Renal cortical epithelial cell (primary cell): ENCODE results near the gene TMEM59. TPM values are rescaled to one million over a fixed set of nuclear protein-coding genes. Genes with fewer than 3 reads are reported as not detected.
A peak's percentile ranks its signal among the peaks of the same experiment; 100 is the strongest.
"Not testable (repeated sequence)": the region's sequence is repeated elsewhere in the genome, so short reads cannot be mapped to it uniquely, and the experiment has no call there.

Experiments
- DNase-seq: peaks from one replicate; pipeline ENCODE4 v3.0.0-alpha.2; 2011; ENCODE audit warnings: low read depth
- total RNA-seq: library from RNA; depleted of rRNA; stranded (reverse); fragments of >200 nt; gene quantifications from 2 replicates; pipeline ENCODE4 v1.2.3, GENCODE V29; 2014

Gene TMEM59
- total RNA-seq, 1 donor from 2014 or later: 426 TPM

- peak; percentile 13 for DNase-seq
These were observed 887 bp upstream of the TMEM59 start for GRCh38 chr1:54053745-54054437.

DNA sequence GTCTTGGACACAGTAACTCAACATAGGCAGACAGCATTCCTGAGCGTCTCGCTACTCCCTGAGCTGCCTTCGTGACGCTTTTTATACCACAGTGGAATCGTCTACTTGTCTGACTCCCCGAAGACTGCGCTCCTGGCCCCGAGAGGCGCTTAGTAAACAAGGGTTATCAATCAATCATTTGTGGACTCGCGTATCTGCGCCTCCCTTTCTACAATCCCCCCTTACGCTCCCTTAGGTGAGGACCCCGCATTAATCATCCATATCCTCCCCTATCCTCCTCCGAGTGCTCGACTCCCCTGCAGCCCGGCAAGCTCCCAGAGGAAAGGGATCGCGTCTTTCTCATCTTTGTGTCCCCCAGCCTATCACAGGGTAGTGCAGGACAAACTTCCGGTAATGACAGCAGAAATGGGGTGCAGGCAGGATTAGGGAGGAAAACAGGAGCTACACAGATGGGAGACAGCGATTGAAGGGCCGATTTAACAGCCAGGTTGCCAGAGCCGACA lies 522 bp downstream of the TMEM59 start:
- DNase-seq: peak; percentile 72

- peak; percentile 23 for DNase-seq
These were observed 1.0 kb downstream of the TMEM59 start for GRCh38 chr1:54051933-54052430.

DNA sequence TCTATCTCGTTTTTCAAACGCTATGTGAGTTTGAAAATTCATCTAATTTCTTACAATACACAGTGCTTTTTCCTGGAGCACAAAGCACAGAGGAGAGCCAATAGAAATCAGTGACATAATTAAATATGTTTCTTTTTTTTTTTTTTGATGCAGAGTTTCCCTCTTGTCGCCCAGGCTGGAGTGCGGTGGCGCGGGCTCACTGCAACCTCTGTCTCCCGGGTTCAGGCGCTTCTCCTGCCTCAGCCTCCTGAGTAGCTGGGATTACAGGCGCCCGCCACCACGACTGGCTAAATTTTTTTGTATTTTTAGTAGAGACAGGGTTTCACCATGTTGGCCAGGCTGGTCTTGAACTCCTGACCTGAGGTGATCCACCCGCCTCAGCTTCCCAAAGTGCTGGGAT lies 2.6 kb downstream of the TMEM59 start:
- DNase-seq: not testable (repeated sequence)

DNA sequence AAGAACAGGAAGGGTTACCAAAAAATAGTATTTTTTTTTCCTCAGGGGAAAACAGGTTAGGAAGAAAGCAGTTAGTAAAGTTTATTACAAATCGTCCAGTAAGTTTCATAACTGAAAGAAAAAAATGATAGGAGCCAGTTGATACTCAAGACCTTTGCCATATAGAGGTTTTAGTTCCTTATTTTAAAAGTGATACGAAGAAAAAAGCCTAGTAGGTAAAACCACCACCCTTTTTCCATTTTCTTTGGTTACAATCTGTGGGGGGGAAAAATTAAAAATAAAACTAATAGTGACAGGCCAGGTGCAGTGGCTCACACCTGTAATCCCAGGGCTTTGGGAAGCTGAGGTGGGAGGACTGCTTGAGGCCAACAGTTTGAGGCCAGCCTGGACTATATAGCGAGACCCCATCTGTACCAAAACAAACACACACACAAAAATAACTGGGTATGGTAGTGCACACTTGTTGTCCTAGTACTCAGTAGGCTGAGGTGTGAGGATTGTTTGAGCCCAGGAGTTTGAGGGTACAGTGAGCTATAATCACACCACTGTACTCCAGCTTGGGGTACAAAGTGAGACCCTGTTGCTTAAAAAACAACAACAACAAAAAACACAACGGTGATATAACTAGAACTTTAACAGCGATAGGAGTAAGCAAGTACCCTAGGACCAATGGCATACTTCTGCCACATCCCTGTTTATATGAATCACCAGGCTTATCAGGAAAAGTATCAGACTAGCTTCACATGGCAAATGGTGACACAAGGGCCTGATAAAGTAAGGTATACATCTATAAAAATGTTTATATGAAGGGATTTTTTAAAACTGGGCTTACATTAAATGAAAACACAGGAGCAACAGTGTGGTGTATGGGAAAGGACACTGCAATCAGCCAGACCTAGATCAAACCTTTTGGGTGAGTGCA lies 5.4 kb downstream of the TMEM59 start:
- no peak for DNase-seq

DNA sequence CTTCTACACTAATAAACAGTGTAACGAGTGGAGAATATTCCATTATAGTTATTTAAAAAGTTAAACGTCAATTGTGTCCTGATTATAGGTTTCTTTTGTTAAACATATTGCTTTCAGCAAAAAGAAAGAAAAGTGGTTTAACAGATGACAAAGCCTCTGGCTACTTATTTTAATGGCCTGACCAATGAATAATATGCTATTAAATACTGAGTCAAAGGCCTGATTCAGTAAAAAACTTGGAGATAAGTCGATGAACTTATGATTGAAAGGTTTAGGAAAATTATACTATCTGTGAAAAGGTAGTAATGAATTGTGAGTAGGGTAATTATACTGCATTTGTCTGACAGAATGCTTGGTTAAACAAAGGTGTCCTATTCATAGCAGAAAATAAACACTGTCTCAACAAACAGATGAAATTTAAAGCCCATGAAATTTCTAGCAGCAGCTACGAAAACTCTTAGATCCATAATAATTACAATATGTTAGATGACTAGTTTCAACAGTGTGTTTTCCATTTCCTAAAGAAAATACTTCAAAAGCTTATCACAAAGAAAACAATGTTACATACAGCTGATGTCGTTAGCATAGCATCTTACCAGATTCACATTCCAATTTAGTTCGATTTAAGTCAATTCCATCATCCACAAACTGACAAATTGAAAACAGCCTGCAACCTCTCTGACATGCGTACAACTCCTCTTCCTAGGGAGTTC lies 6.2 kb downstream of the TMEM59 start:
- DNase-seq: no peak

- DNase-seq: no peak
These were observed 7.5 kb downstream of the TMEM59 start for GRCh38 chr1:54045496-54045895.

DNA sequence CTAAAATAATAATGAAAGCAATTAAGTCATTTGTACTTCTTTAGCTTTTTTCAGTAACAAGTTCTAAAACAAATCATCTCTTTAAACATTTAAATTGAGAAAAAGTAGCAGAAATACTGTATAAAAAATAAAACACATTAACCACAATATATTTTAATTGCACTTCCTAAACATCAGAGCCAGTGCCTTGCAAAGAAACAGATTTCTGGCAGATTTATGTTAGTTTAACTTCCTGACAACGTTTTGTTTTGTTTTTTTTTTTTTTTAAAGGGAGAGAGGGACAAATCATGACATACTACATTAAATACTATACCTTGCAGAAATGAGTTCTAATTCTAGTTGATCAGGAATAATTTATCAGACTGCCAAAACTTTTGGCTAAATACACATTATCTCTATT lies 11.2 kb downstream of the TMEM59 start:
- no peak for DNase-seq

DNA sequence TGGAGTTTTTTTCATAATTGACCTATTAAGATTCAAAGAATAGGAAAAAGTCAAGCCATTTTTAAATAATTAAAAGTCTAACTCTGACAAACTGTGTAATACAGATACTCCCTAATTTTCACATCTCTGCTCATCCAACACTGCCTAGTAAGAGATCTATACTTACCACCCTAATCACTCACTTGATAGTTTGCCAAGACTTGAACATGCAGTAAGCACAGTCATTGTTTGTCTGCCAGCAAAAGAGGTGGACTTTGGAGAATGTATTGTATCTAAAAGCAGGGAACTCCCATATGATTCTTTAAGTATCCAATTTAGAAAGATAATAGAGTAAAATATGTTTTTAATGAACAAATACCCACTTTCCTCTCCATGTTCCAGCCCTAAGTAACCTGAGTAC lies 15.5 kb downstream of the TMEM59 start:
- DNase-seq: no peak

GRCh38 chr1:54028306-54029251 lies 24.4 kb downstream of the TMEM59 start:
- no peak for DNase-seq

- DNase-seq: no peak
These were observed 25.2 kb downstream of the TMEM59 start for GRCh38 chr1:54027848-54028247.

GRCh38 chr1:54024811-54025210 lies 28.2 kb downstream of the TMEM59 start:
- not testable (repeated sequence) for DNase-seq

GRCh38 chr1:54024358-54024757 lies 28.6 kb downstream of the TMEM59 start:
- no peak for DNase-seq

DNA sequence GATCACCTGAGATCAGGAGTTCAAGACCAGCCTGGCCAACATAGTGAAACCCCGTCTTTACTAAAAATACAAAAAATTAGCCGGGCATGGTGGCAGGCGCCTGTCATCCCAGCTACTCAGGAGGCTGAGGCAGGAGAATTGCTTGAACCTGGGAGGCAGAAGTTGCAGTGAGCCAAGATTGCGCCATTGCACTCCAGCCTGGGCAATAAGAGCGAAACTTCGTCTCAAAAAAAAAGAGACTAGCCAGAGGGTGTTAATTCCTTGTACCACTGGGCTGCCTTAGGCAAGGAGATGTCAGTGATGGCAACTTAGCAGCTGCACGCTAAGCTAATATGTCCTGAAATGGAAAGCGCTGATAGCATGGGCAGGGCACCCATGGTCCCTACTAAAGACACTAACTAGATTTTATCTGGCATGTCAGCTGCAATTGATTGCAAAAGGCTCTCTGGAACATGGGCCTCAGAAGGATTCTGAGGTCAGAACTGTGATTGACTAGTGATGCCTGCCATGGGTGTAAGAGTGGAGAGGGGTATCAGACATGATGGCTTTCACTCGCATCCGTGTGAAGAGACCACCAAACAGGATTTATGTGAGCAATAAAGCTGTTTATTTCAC lies 33.3 kb downstream of the TMEM59 start:
- not testable (repeated sequence) for DNase-seq

DNA sequence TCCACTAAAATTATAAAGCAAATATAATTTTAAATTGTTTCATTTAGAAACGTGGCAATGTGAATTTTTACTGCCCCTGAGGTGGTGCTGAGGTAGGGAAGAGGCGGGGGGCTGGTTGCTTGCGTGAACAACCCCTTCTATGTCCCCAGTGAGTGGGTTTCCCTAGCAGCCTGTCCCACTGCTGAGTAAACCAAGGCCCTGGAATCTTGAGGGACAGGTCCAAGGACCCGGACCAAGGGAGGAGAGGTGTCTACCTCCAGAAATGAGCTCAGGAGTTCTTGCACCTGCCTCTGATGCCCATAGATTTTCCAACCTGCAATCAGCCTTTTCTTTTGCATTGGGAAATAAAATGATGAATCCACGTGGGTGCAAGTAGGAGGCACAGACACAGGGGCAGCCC lies 34.4 kb downstream of the TMEM59 start:
- DNase-seq: no peak

- no peak for DNase-seq
These were observed 35.0 kb downstream of the TMEM59 start, which contains the start of gene LDLRAD1 for GRCh38 chr1:54017979-54018378. TSS of gene LDLRAD1 (minus strand) at chr1:54018186. CDS start at chr1:54018112, 74 bp downstream.

GRCh38 chr1:54016343-54017282 lies 36.4 kb downstream of the TMEM59 start:
- peak; percentile 85 for DNase-seq

GRCh38 chr1:54014009-54014629 lies 38.9 kb downstream of the TMEM59 start:
- DNase-seq: no peak
